Stimulated activated CD4-positive, alpha-beta T cell treated with anti-CD3 and anti-CD28 coated beads, Interleukin-15, amount 100 ng/mL, for 48 hours (primary cell): ENCODE data around the gene LMNB1.
"Not testable (repeated sequence)": the region's sequence is repeated elsewhere in the genome, so short reads cannot be mapped to it uniquely, and the experiment has no call there.

Experiments
- DNase-seq, 2 donors: peaks; one replicate each; pipeline ENCODE4 v3.0.0-alpha.2; 2020; ENCODE audit warnings: low read depth in 2 of 2

The LMNB1 gene, protein sequence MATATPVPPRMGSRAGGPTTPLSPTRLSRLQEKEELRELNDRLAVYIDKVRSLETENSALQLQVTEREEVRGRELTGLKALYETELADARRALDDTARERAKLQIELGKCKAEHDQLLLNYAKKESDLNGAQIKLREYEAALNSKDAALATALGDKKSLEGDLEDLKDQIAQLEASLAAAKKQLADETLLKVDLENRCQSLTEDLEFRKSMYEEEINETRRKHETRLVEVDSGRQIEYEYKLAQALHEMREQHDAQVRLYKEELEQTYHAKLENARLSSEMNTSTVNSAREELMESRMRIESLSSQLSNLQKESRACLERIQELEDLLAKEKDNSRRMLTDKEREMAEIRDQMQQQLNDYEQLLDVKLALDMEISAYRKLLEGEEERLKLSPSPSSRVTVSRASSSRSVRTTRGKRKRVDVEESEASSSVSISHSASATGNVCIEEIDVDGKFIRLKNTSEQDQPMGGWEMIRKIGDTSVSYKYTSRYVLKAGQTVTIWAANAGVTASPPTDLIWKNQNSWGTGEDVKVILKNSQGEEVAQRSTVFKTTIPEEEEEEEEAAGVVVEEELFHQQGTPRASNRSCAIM

DNA sequence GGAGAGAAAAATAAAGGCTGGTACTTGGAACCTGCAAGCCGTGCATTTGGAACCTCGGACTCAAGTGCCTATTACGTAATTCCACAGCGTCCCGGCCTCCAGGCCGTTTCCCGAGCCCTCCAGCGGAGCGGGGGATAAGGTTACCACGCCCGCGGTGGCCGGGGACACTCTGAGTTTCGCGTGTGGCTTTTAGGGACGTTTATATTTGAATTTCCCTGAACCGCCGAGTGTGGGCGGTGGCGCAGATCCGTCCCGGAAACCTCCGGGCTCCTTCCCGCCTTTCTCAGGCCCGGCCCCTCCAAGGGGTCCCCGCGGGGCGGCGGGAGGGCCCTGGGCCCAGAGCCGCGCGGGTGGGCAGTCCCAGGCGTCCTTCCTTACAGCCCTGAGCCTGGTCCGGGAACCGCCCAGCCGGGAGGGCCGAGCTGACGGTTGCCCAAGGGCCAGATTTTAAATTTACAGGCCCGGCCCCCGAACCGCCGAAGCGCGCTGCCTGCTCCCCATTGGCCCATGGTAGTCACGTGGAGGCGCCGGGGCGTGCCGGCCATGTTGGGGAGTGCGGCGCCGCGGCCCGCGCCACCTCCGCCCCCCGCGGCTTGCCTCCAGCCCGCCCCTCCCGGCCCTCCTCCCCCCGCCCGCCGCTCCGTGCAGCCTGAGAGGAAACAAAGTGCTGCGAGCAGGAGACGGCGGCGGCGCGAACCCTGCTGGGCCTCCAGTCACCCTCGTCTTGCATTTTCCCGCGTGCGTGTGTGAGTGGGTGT is at the start of gene LMNB1:
TSS of gene LMNB1 (plus strand) at position 638 of the 758 bp plus-strand sequence. CDS start 373 bp downstream, outside the sequence.
- peak; percentile 89 to 91 for DNase-seq

DNA sequence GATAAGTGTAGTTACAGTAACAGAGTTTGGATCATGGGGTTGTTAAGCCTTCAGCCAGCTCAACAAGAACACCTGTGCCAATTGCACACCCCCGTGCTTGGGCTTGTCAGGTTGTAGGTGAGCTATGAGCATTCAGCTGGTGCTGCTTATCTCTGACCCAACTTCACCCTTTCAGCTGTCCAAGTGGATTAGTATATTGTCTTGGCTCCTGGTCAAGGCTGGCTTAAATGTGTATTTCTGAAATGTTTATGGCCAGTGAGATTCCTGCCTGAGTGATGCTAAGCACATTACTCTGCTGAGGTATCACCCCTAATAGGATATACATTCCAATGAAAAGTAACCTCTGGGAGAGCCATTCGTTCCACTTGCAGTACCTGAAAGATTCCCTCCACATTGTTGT is 44.2 kb upstream of the LMNB1 start:
- DNase-seq: no peak

- DNase-seq: not testable (repeated sequence)
These were observed 42.4 kb upstream of the LMNB1 start for GRCh38 chr5:126734573-126734972.

GRCh38 chr5:126736141-126736540 is 40.8 kb upstream of the LMNB1 start:
- no peak for DNase-seq

GRCh38 chr5:126741361-126741760 is 35.6 kb upstream of the LMNB1 start:
- no peak for DNase-seq

GRCh38 chr5:126742425-126742824 is 34.5 kb upstream of the LMNB1 start:
- DNase-seq: no peak

DNA sequence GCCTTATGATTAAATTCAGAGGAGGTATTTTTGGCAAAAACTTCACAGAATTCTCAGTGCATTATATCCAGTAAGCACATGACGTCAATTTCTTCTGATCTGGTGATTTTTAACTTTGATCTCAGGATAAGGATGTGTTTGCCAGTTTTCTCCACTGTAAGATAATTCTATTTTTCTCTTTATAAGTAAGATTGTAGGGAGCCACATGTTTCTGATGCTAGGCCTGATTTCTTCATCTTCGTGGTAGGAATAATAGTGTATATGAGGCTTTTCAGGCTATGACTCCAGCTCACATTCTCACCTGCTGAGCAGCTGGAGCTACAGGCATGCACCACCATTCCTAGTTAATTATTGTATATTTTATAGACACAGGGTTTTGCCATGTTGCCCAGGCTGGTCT is 32.1 kb upstream of the LMNB1 start:
- DNase-seq: no peak

- no peak for DNase-seq
These were observed 31.5 kb upstream of the LMNB1 start for GRCh38 chr5:126745259-126745992.

DNA sequence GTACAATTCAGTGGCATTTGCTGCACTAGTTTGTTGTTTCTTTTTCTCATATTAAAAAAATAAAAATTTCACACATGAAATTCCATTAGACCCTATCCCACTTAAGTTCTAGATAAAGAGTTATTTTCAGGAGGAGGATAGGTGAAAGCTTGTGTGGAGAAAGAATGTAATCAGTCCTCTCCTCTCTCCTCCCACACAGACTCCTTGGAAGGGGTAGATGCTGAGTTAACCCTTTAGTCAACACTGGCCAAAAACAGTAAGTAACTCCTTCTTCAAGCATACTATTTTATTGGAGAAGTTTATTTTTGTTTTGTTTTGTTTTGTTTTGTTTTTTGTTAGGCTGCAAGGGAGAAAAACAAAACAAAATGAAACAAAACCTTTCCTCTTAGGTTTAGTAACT is 30.6 kb upstream of the LMNB1 start:
- no peak for DNase-seq

DNA sequence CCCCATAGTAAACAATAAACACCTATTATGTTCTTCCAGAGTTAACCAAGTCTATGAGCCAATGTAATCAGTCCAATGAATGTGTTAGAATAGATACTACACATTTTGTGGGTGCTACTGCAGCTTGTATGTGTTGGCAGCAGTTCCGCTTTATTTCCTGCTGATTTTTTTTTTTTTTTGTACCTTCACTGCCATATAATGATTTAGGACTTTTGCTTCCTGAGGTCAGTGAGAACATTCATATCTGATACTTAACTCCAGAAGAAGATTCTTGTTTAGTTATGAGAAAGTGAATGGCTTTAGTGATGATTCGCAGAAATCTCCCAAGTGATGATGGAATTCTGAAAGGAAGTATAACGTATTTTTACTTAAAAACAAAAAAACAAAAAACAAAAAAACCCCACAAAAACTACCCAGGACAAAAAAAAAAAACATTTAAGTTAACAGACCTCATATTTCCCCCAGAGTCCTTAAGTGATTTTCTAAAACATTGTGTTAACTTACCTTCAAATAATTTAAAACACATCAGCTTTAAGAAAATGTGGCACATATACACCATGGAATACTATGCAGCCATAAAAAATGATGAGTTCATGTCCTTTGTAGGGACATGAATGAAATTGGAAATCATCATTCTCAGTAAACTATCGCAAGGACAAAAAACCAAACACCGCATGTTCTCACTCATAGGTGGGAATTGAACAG is 24.7 kb upstream of the LMNB1 start:
- DNase-seq: no peak

DNA sequence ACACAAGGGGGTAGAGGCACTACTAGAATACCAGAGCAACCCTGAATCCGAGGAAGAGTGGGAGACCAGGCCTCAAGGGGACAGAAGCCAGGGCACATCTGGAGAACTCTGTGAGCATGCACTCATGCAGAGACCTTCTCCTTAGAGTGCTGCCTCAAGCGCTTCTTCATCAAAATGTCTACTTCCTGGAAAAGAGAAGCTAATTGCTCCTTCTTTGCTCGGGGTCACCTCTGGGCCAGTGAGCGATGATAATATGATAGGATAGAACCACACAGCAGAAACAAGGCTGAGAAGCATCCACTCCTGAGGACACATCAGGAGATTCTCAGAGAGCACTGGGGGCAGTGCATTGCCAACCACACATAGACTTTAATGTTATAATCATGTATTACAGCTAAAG is 23.7 kb upstream of the LMNB1 start:
- DNase-seq: no peak

DNA sequence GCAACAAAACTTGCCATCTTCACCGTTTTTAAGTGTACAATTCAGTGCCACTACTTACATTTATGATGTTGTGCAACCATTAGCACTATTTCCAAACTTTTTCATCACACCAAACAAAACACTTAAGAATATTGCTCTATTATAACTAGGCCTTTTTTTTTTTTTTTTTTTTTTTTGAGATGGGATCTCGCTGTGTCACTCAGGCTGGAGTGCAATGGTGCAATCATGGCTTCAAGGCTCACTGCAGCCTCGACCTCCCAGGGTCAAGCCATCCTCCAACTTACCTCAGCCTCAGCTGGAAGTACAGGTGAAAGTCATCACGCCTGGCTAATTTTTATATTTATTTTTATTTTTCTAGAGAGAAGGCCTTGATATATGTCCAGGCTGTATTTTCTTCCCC is 22.3 kb upstream of the LMNB1 start:
- no peak for DNase-seq

- no peak for DNase-seq
These were observed 21.3 kb upstream of the LMNB1 start for GRCh38 chr5:126755593-126755992.

- DNase-seq: no peak
These were observed 19.1 kb upstream of the LMNB1 start for GRCh38 chr5:126757713-126758357.

DNA sequence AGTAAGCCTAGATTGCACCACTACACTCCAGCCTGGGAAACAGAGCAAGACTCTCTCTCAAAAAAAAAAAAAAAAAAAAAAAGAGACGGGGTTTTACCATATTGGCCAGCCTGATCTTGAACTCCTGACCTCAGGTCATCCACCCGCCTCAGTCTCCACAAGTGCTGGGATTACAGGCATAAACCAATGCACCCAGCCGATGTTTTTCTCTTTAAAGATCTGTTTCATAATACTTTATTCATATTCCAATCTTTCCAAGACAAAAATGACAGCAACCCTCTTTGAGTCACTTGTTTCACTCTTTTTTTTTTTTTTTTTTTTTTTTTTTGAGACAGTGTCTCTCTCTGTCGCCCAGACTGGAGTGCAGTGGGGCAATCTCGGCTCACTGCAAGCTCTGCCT is 13.6 kb upstream of the LMNB1 start:
- DNase-seq: no peak

DNA sequence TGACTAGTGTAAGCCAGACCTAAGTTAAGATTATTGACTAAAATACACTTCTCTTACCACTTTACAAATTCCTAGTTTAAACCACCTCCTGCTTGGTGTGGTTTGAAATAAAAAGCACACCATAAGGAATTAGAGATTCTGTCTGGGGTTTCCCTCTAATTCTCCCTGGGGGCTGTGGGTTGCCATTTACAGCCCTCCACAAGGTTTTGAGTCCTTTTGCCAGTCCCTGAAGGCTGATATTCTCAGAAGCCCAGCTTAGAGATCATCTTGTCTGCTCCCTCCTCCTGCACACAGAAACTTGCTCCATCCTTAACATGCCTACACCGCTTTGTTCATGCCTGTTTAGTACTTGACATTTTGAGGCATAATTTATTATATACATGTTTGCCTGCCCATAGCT is 7.2 kb upstream of the LMNB1 start:
- no peak for DNase-seq

DNA sequence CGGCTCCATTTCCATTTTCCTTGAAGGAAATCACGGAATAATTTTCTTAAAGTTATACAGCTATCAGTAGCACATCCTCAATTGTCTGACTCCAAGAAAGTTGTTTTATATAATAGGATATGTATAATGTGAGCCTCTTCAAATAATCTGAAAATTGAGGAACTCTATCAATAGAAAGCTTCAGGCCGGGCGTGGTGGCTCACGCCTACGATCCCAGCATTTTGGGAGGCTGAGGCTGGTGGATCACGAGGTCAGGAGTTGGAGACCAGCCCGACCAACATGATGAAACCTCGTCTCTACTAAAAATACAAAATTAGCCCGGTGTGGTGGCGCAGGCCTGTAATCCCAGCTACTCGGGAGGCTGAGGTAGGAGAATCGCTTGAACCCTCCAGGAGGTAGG is 3.4 kb upstream of the LMNB1 start:
- DNase-seq: not testable (repeated sequence)

- DNase-seq: not testable (repeated sequence)
These were observed 2.3 kb upstream of the LMNB1 start for GRCh38 chr5:126774595-126774994.

DNA sequence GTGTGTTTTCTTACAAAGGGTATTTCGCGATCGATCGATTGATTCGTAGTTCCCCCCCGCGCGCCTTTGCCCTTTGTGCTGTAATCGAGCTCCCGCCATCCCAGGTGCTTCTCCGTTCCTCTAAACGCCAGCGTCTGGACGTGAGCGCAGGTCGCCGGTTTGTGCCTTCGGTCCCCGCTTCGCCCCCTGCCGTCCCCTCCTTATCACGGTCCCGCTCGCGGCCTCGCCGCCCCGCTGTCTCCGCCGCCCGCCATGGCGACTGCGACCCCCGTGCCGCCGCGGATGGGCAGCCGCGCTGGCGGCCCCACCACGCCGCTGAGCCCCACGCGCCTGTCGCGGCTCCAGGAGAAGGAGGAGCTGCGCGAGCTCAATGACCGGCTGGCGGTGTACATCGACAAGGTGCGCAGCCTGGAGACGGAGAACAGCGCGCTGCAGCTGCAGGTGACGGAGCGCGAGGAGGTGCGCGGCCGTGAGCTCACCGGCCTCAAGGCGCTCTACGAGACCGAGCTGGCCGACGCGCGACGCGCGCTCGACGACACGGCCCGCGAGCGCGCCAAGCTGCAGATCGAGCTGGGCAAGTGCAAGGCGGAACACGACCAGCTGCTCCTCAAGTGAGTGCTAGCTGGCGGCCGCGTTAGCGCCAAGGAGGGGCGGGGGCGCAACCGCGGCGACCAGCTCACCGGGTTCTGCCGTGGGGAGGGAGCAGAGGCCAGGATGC is 480 bp downstream of the LMNB1 start:
- DNase-seq: peak; percentile 40 to 42

- peak; percentile 93 to 95 for DNase-seq
These were observed 1.2 kb downstream of the LMNB1 start for GRCh38 chr5:126777975-126778674.
